MG63 (cell line): Measurements from ENCODE around the gene PDE2A. TPM values are rescaled to one million over a fixed set of nuclear protein-coding genes. Genes with fewer than 3 reads are reported as not detected.

Experiments used
- DNase-seq: peaks from one replicate; pipeline ENCODE4 v3.0.0-alpha.2; 2020
- H3K27me3 ChIP-seq: fragments of 250-450 bp; sonication (Bioruptor Pico); 2 replicates; pipeline ENCODE4 v1.5.1; 2020; ENCODE audit warnings: mild to moderate bottlenecking, moderate library complexity
- H3K36me3 ChIP-seq: fragments of 250-450 bp; sonication (Bioruptor Pico); 2 replicates; pipeline ENCODE4 v1.5.1; 2020; ENCODE audit warnings: mild to moderate bottlenecking, moderate library complexity
- H3K4me3 ChIP-seq: fragments of 250-450 bp; sonication (Bioruptor Pico); 2 replicates; pipeline ENCODE4 v1.5.1; 2020; ENCODE audit warnings: mild to moderate bottlenecking, moderate library complexity
- H3K9me3 ChIP-seq: fragments of 250-450 bp; sonication (Bioruptor Pico); 2 replicates; pipeline ENCODE4 v1.5.1; 2020; ENCODE audit warnings: mild to moderate bottlenecking, moderate library complexity
- total RNA-seq: library from RNA; depleted of rRNA; stranded (reverse); fragments of >200 nt; shearing (Covaris generic); gene quantifications from 2 replicates; pipeline ENCODE4 v1.2.3, GENCODE V29; 2014; ENCODE audit warnings: low replicate concordance

PDE2A gene
- total RNA-seq, 1 experiment from 2014 or later, result not detected

GRCh38 chr11:72584939-72585597 lies 89.2 kb downstream of the PDE2A start:
- peaks cover 15% of the 10 kb centered on the region for H3K27me3 ChIP-seq
- no peaks in the 10 kb centered on the region for H3K36me3 ChIP-seq

GRCh38 chr11:72584293-72584938 lies 89.8 kb downstream of the PDE2A start:
- no peak for DNase-seq
- Histone ChIP-seq H3K27me3 (peaks cover 8% of the 10 kb centered on the region), H3K36me3 (no peaks in the 10 kb centered on the region), H3K4me3 (no peak overlapping the region), H3K9me3 (no peaks in the 10 kb centered on the region)

More at GRCh38 chr11:72584939-72585597, 89.2 kb downstream of the PDE2A start:
- H3K9me3 ChIP-seq, result no peaks in the 10 kb centered on the region
- H3K4me3 ChIP-seq, result no peak overlapping the region
- DNase-seq, result no peak

GRCh38 chr11:72583616-72584292 lies 90.5 kb downstream of the PDE2A start:
- Histone ChIP-seq H3K27me3 (peaks cover 3% of the 10 kb centered on the region), H3K4me3 (no peak overlapping the region), H3K36me3 (no peaks in the 10 kb centered on the region), H3K9me3 (no peaks in the 10 kb centered on the region)
- no peak for DNase-seq

GRCh38 chr11:72583177-72583553 lies 91.1 kb downstream of the PDE2A start:
- no peaks in the 10 kb centered on the region for H3K36me3 ChIP-seq
- peaks cover 3% of the 10 kb centered on the region for H3K27me3 ChIP-seq
- H3K4me3 ChIP-seq, result no peak overlapping the region
- no peak for DNase-seq
- no peaks in the 10 kb centered on the region for H3K9me3 ChIP-seq

- Histone ChIP-seq H3K4me3 (no peak overlapping the region), H3K9me3 (no peaks in the 10 kb centered on the region), H3K27me3 (peaks cover 3% of the 10 kb centered on the region), H3K36me3 (no peaks in the 10 kb centered on the region)
- DNase-seq, result no peak
Measured at GRCh38 chr11:72582206-72583176, 91.7 kb downstream of the PDE2A start.

- no peak overlapping the region for H3K4me3 ChIP-seq
- no peaks in the 10 kb centered on the region for H3K36me3 ChIP-seq
- DNase-seq, result no peak
- H3K9me3 ChIP-seq, result no peaks in the 10 kb centered on the region
- H3K27me3 ChIP-seq, result peaks cover 3% of the 10 kb centered on the region
Measured at GRCh38 chr11:72581067-72581466, 93.2 kb downstream of the PDE2A start.

GRCh38 chr11:72580642-72580950 lies 93.6 kb downstream of the PDE2A start:
- DNase-seq, result no peak
- Histone ChIP-seq H3K4me3 (no peak overlapping the region), H3K27me3 (peaks cover 3% of the 10 kb centered on the region), H3K36me3 (no peaks in the 10 kb centered on the region), H3K9me3 (no peaks in the 10 kb centered on the region)

GRCh38 chr11:72579816-72580641 lies 94.2 kb downstream of the PDE2A start:
- DNase-seq, result no peak
- Histone ChIP-seq H3K4me3 (no peak overlapping the region), H3K36me3 (no peaks in the 10 kb centered on the region), H3K9me3 (no peaks in the 10 kb centered on the region), H3K27me3 (peaks cover 3% of the 10 kb centered on the region)

- H3K4me3 ChIP-seq, result no peak overlapping the region
- no peak for DNase-seq
- no peaks in the 10 kb centered on the region for H3K9me3 ChIP-seq
- H3K36me3 ChIP-seq, result no peaks in the 10 kb centered on the region
- H3K27me3 ChIP-seq, result no peaks in the 10 kb centered on the region; the same call in 1 of the 2 replicates
Measured at GRCh38 chr11:72578991-72579815, 95.0 kb downstream of the PDE2A start.

- Histone ChIP-seq H3K9me3 (no peaks in the 10 kb centered on the region), H3K4me3 (no peak overlapping the region), H3K27me3 (no peaks in the 10 kb centered on the region), H3K36me3 (no peaks in the 10 kb centered on the region)
- DNase-seq, result no peak
Measured at GRCh38 chr11:72578566-72578965, 95.7 kb downstream of the PDE2A start.

- Histone ChIP-seq H3K9me3 (no peaks in the 10 kb centered on the region), H3K36me3 (no peaks in the 10 kb centered on the region), H3K4me3 (no peak overlapping the region), H3K27me3 (no peaks in the 10 kb centered on the region)
- DNase-seq, result no peak
Measured at GRCh38 chr11:72578051-72578450, 96.2 kb downstream of the PDE2A start.

GRCh38 chr11:72577271-72577721 lies 96.9 kb downstream of the PDE2A start:
- DNase-seq, result no peak

GRCh38 chr11:72576661-72577060 lies 97.6 kb downstream of the PDE2A start:
- Histone ChIP-seq H3K4me3 (no peak overlapping the region), H3K27me3 (no peaks in the 10 kb centered on the region), H3K36me3 (no peaks in the 10 kb centered on the region), H3K9me3 (no peaks in the 10 kb centered on the region)
- DNase-seq, result no peak

More at GRCh38 chr11:72577271-72577721, 96.9 kb downstream of the PDE2A start:
- no peaks in the 10 kb centered on the region for H3K36me3 ChIP-seq
- no peaks in the 10 kb centered on the region for H3K9me3 ChIP-seq
- H3K27me3 ChIP-seq, result no peaks in the 10 kb centered on the region
- no peak overlapping the region for H3K4me3 ChIP-seq

- H3K27me3 ChIP-seq, result no peaks in the 10 kb centered on the region
- H3K36me3 ChIP-seq, result no peaks in the 10 kb centered on the region
- no peak for DNase-seq
- H3K9me3 ChIP-seq, result no peaks in the 10 kb centered on the region
- H3K4me3 ChIP-seq, result no peak overlapping the region
Measured at GRCh38 chr11:72576243-72576595, 98.0 kb downstream of the PDE2A start.

GRCh38 chr11:72575533-72576242 lies 98.5 kb downstream of the PDE2A start:
- DNase-seq, result no peak
- no peaks in the 10 kb centered on the region for H3K27me3 ChIP-seq
- no peak overlapping the region for H3K4me3 ChIP-seq
- no peaks in the 10 kb centered on the region for H3K36me3 ChIP-seq
- H3K9me3 ChIP-seq, result no peaks in the 10 kb centered on the region
